NCI-H2081 (cell line): Measurements from ENCODE around the gene PARD6B.
"Not testable (repeated sequence)": the region's sequence is repeated elsewhere in the genome, so short reads cannot be mapped to it uniquely, and the experiment has no call there.

ENCODE experiments used
- DNase-seq, 2 experiments: peaks; one replicate each; lab custom pipeline; 2025; lab: John Stamatoyannopoulos, UW

Gene PARD6B

DNA sequence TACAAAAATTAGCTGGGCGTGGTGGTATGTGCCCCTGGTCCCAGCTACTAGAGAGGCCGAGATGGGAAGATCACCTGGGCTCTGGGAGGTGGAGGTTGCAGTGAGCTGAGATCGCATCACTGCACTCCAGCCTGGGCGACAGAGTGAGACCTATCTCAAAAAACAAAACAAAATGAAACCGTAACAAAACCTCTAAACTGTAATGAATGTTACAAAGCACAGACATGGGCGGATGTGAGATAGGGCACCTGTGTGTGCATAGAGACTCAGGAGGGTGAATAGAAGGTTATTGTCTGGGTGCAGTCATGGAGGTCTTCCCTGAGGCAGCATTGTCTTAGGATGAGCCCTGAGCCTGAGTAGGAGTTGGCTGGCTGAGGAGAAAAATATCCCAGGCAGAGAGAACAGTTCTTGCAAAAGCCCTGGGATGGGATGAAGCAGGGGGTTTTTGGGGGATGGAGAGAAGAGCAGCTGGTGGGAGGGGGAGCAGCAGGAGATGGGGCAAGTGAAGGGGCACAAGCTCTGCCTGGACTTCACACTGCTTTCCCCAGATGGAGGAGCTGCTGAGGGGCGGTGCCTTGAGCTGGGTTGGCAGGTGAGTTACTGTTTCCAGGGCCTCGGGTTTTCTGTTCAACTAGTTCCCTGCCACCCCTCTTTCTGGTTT, 68.6 kb downstream of the PARD6B start:
- DNase-seq = no peak

DNA sequence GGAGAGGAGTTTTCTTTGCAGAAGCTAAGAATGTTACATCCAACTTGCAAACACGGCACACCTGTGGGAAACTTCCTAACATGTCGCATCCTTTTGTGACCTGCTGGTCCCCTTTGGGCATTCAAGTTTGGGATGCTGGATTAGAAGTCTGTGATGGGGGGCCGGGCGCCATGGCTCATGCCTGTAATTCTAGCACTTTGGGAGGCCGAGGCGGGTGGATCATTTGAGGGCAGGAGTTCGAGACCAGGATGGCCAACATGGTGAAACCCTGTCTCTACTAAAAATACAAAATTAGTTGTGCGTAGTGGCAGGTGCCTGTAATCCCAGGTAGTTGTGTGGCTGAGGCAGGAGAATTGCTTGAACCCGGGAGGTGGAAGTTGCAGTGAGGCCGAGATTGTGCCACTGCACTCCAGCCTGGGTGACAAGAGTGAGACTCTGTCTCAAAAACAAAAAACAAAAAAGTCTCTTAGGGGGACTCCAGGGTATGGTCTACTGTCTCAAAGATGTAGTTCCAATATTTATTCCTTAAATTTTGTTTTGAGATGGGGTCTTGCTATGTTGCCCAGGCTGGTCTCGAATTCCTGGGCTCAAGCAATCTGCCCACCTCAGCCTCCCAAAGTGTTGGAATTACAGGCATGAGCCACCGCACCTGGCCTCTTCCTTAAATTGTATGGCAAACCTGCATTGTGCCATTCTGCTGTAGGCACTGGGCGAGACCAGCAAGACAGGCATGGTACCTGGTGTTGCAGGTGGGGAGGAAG, 69.8 kb downstream of the PARD6B start:
- not testable (repeated sequence) for DNase-seq

DNA sequence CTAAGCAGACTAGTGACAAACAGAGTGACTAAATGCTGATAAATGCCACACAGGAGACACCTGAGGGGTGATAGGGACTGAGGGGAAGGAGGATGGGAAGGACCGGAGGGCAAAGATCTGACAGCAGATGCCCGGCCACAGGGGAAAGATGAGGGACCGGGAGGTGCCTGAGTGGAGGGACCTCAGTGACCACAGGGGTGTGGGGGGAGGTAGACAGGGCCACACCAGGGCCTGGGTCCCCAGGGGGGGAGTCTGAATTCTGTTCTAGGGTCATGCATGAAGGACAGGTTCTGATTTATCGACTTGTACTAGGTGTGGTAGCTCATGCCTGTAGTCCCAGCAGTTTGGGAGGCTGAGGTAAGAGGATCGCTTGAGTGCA, 70.4 kb downstream of the PARD6B start:
- no peak for DNase-seq

DNA sequence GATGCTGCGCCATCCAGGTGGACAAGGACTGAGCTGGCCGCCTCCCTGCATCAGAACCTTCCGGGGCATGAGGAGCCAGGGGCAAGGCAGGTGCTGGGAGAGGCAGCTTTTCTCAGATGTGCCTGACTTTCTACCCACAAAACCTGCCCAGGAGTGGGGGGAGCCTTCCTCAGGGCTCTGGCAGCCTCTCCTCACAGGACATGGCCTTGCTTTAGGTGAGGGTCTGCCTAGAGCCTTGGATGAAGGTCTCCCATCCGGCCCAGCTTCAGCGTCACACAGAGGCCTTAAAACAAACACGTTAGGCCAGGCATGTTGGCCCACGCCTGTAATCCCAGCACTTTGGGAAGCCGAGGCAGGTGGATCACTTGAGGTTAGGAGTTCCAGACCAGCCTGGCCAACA, 70.9 kb downstream of the PARD6B start:
- no peak for DNase-seq

DNA sequence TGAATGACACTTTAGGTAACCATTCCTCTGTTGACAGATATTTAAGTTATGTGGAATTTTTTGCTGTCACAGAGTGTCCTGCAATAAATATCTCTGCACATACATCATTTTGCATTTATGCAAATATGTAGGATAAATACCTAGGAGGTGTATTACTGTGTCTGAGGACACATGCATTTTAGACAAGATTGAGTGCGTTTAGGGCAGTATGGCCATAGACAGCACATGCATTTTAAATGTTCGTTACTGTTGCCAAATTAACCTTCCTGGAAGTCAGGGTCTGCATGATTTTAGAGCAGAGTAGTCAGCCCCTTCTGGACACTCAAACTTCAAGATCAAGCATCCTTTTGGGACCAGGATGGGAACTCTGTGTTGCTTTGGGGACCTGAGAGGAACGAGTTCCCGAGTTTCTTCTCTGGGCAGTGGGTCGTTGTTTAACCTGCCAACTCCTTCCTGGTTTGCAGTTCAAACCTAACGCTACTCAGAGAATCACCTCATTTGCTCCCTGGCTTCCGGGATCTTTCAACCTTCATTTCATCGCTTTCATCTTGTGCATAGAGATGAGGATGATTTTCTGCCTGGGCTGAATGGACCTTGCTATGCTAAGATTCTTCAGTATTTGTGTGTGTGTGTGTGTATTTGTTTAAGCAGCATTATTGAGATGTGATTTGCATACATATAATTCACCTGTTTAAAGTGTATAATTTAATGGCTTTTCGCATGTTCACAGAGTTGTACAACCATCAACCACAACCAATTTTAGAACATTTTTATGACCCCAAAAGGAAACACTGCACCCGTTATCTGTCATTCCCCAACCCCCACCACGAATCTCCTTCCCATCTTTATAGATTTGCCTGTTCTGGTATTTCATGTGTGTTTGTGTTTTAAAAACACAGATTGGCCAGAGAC, 73.3 kb downstream of the PARD6B start:
- DNase-seq = no peak

DNA sequence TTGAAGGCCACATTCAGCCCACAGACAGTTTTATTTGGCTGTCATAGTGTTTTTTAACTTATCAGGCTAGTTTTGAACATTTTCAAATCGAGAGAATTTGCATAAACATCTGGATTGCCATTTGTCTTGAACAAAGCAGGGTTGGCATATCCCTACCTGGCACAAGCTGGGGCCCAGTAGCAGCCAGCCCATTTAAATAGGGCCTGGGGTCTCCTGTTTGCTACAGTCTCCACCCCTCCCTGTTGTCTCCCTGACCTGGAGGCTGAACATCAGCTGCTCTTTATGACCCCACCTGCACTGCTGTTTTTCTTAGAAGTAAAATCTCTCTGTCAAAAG, 73.9 kb downstream of the PARD6B start:
- DNase-seq = no peak

DNA sequence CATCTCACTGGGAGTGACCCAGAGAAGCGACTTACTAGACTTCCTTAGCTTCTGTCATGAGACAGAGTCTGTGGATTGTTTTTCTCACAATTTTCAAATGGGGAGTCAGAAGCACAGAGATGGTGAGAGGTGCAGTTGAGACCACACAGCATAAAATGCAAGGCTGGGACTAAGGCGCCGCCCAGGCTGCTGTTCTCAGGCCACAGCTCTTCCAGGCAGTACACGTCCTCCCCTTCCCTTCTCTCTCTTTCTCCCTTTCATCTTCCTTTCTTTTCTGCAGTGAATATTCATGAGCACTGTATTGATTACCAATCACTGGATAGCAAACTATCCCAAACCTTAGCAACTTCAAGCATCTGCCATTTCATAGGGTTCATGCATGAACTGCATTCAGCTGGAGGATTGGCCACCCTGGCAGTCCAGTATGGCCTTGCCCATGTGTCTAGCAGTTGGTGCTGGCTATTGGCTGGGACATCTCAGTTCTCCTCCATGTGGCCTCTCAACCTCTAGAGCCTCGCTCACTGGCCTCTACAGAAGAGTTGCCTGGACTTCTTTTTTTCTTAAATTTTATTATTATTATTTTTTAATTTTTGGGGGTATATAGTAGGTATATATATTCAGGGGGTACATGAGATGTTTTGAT, 74.9 kb downstream of the PARD6B start:
- DNase-seq = no peak
